ENCODE results near the gene FOXRED2.

DNA sequence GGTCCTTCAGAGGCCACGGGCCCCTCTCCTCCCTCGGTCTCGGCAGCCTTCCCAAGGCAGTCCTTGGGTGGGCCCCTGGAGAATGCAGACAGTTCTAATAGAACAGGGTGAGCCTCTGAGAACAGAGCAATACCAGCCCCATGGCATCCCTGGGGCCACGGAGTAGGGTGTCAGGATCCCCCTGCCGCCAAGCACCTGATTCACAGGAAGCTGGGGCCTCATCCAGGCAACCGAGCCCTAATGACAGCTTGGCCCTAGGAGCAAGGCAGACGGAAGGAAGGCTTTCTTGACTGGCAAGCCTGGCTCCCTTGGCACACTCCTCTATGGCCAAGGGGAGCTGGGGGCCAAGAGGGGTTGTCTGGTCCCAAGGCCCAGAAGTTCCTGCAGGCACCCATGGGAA is 40.6 kb downstream of the FOXRED2 start:
- TF ChIP-seq CTCF (conservative IDR thresholded peaks at IDR 0.05), result no peak
- TF ChIP-seq EZH2 (IDR thresholded peaks at IDR 0.05; ENCODE audit: low read depth), result no peak
